GM12878 (cell line): Measurements from ENCODE around the gene LRP5. TPM values are rescaled to one million over a fixed set of nuclear protein-coding genes. Genes with fewer than 3 reads are reported as not detected.

Source experiments
- ATAC-seq: fragments of 200-7000 bp; cut with Tn5 transposase; 3 replicates; pipeline ENCODE4 v1.9.1; 2020; ENCODE audit warnings: mild to moderate bottlenecking, moderate library complexity
- BruUV-seq: library from RNA; stranded (reverse); fragments of 400-500 nt; replicated peaks from 2 replicates; lab custom pipeline; 2021; lab: Mats Ljungman, UMichigan
- CTCF ChIA-PET: fragments of 300-600 bp; sonication (Branson Sonifier 250); formaldehyde crosslinking; extraction: SDS; loops from one replicate; lab custom pipeline; 2021; ENCODE audit warnings: inconsistent platforms; lab: Yijun Ruan, JAX
- POLR2A ChIA-PET: fragments of 350-600 bp; formaldehyde crosslinking; extraction: SDS; loops from one replicate; lab custom pipeline; 2021; ENCODE audit warnings: inconsistent platforms; lab: Charles Lee
- RAD21 ChIA-PET: fragments of 300-600 bp; sonication (Branson Sonifier 250); formaldehyde crosslinking; loops from one replicate; lab custom pipeline; 2023; ENCODE audit warnings: antibody characterized with exemption; ENCODE audit not compliant: unreplicated experiment; lab: Charles Lee
- SMC1A ChIA-PET: fragments of 300-600 bp; sonication (Branson Sonifier 250); formaldehyde crosslinking; loops from one replicate; lab custom pipeline; 2023; ENCODE audit not compliant: unreplicated experiment, uncharacterized antibody; lab: Charles Lee
- DNase-seq: peaks from one replicate; pipeline ENCODE4 v3.0.0-alpha.2; 2011; ENCODE audit warnings: low read depth, low spot score
- FAIRE-seq: peaks from 3 replicates; lab custom pipeline; 2011; peaks lifted over from hg19 to GRCh38; lab: Jason Lieb, UNC
- H2AFZ ChIP-seq: 2 replicates; pipeline ENCODE4 v1.6.0; 2011; ENCODE audit warnings: low read depth, low read length, control low read depth; ENCODE audit not compliant: control insufficient read depth
- H3K27ac ChIP-seq: 2 replicates; pipeline ENCODE4 v1.5.1; 2011; ENCODE audit warnings: control low read depth; ENCODE audit not compliant: control insufficient read depth, insufficient read depth
- H3K27me3 ChIP-seq, 2 experiments: replicated peaks in 1 of 2; 2 replicates each; pipeline versions ENCODE4 v1.6.0 to v1.6.1; 2011; ENCODE audit warnings: low read length in 1 of 2; ENCODE audit not compliant: control insufficient read depth in 2 of 2, insufficient read depth in 2 of 2
- H3K36me3 ChIP-seq, 2 experiments: 2 replicates each; pipeline ENCODE4 v1.5.1; 2011; ENCODE audit warnings: low read length in 1 of 2; ENCODE audit not compliant: control insufficient read depth in 2 of 2, insufficient read depth in 2 of 2
- H3K4me1 ChIP-seq: 2 replicates; pipeline ENCODE4 v1.6.1; 2011; ENCODE audit warnings: mild to moderate bottlenecking, low read length, moderate library complexity, mixed read lengths; ENCODE audit not compliant: control insufficient read depth, insufficient read depth
- H3K4me2 ChIP-seq: 2 replicates; pipeline ENCODE4 v1.6.0; 2011; ENCODE audit warnings: control low read depth; ENCODE audit not compliant: control insufficient read depth, insufficient read depth
- H3K4me3 ChIP-seq: fragments of 200-600 bp; sonication (generic); 2 replicates; pipeline ENCODE4 v1.5.1; 2016
- H3K79me2 ChIP-seq: 2 replicates; pipeline ENCODE4 v1.6.0; 2011; ENCODE audit warnings: low read length; ENCODE audit not compliant: control insufficient read depth, insufficient read depth
- H3K9ac ChIP-seq: 2 replicates; pipeline ENCODE4 v1.8.0; 2011; ENCODE audit warnings: low read length, control low read depth, mixed read lengths; ENCODE audit not compliant: control insufficient read depth, insufficient read depth
- H3K9me3 ChIP-seq: replicated peaks from 3 replicates; pipeline ENCODE4 v1.5.1; 2011; ENCODE audit warnings: mild to moderate bottlenecking, low read length; ENCODE audit not compliant: control insufficient read depth, insufficient read depth
- H4K20me1 ChIP-seq: 2 replicates; pipeline ENCODE4 v1.6.0; 2011; ENCODE audit not compliant: control insufficient read depth, insufficient read depth
- ATF2 ChIP-seq: IDR thresholded peaks from 2 replicates; pipeline ENCODE4 v1.6.1; 2012; ENCODE audit warnings: low read length, inconsistent platforms
- BHLHE40 ChIP-seq, 2 experiments: fragments of 450-650 bp in 1 of 2; IDR thresholded peaks; 2 replicates each; pipeline ENCODE4 v1.6.1; 2011 to 2017; ENCODE audit warnings: low read depth in 2 of 2, borderline replicate concordance in 1 of 2, improper control_type of control experiment in 1 of 2, low read length in 1 of 2, mild to moderate bottlenecking in 1 of 2
- E2F8 ChIP-seq: fragments of 450-650 bp; IDR thresholded peaks from 2 replicates; pipeline ENCODE4 v1.6.1; 2018; ENCODE audit warnings: mild to moderate bottlenecking, low read depth, moderate library complexity; ENCODE audit not compliant: partially characterized antibody
- EED ChIP-seq: sonication (generic); IDR thresholded peaks from 2 replicates; pipeline ENCODE4 v1.6.1; 2016; ENCODE audit warnings: antibody characterized with exemption, low read depth
- ESRRA ChIP-seq: IDR thresholded peaks from 2 replicates; pipeline ENCODE4 v1.6.1; 2012; ENCODE audit warnings: mild to moderate bottlenecking, low read length, improper control_type of control experiment
- GABPA ChIP-seq: IDR thresholded peaks from 2 replicates; pipeline ENCODE4 v1.6.1; 2014; ENCODE audit warnings: antibody characterized with exemption, low read depth, mild to moderate bottlenecking, inconsistent platforms
- GATAD2B ChIP-seq: fragments of 450-650 bp; conservative IDR thresholded peaks from 2 replicates; pipeline ENCODE4 v1.6.1; 2017; ENCODE audit warnings: low read depth, mild to moderate bottlenecking, moderate library complexity
- HDGF ChIP-seq: fragments of 450-650 bp; IDR thresholded peaks from 2 replicates; pipeline ENCODE4 v1.6.1; 2016; ENCODE audit warnings: antibody characterized with exemption
- JUNB ChIP-seq: IDR thresholded peaks from 2 replicates; pipeline ENCODE4 v1.6.1; 2016; ENCODE audit warnings: antibody characterized with exemption, mild to moderate bottlenecking
- MXI1 ChIP-seq: fragments of 150-350 bp; IDR thresholded peaks from 2 replicates; pipeline ENCODE4 v1.6.1; 2011; ENCODE audit warnings: low read depth, mild to moderate bottlenecking, inconsistent platforms, low read length, improper control_type of control experiment
- MYB ChIP-seq: fragments of 150-350 bp; IDR thresholded peaks from 2 replicates; pipeline ENCODE4 v1.6.1; 2014; ENCODE audit warnings: mild to moderate bottlenecking, low read depth, low read length, borderline replicate concordance
- PML ChIP-seq: IDR thresholded peaks from 2 replicates; pipeline ENCODE4 v1.6.1; 2012; ENCODE audit warnings: low read length, inconsistent platforms
- SIN3A ChIP-seq: IDR thresholded peaks from 2 replicates; pipeline ENCODE4 v1.6.1; 2012; ENCODE audit warnings: low read depth, low read length, improper control_type of control experiment
- SMARCA5 ChIP-seq: fragments of 450-650 bp; IDR thresholded peaks from 2 replicates; pipeline ENCODE4 v1.6.1; 2017; ENCODE audit warnings: mild to moderate bottlenecking
- SMC3 ChIP-seq: IDR thresholded peaks from 2 replicates; pipeline ENCODE4 v1.6.1; 2011; ENCODE audit warnings: low read length, improper control_type of control experiment, borderline replicate concordance
- STAT3 ChIP-seq: IDR thresholded peaks from 2 replicates; pipeline ENCODE4 v1.6.1; 2011; ENCODE audit warnings: low read depth, low read length, improper control_type of control experiment
- ZBED1 ChIP-seq: IDR thresholded peaks from 2 replicates; pipeline ENCODE4 v1.6.1; 2016; ENCODE audit warnings: borderline replicate concordance
- ZNF217 ChIP-seq: fragments of 450-650 bp; IDR thresholded peaks from 2 replicates; pipeline ENCODE4 v1.6.1; 2017; ENCODE audit warnings: antibody characterized with exemption, mild to moderate bottlenecking
- ZNF622 ChIP-seq: fragments of 450-650 bp; IDR thresholded peaks from 2 replicates; pipeline ENCODE4 v1.6.1; 2017; ENCODE audit warnings: mild to moderate bottlenecking, inconsistent platforms
- WGBS: methylation state at CpG from one replicate; pipeline ENCODE4 v1.1.6; 2016; ENCODE audit warnings: low lambda C conversion rate; ENCODE audit not compliant: insufficient replicate concordance, insufficient coverage; ENCODE audit errors: missing lambda C conversion rate; 5-methylcytosine and 5-hydroxymethylcytosine counted together
- in situ Hi-C: fragments of 300-500 bp; cut with MboI; formaldehyde crosslinking; loops from 9 replicates; pipeline ENCODE4 v1.14.3; 2018; ENCODE audit warnings: mixed read lengths
- intact Hi-C: fragments of 100-400 bp; cut with micrococcal nuclease; formaldehyde crosslinking; loops from one replicate; pipeline ENCODE4 v1.14.2; 2022; ENCODE audit not compliant: unreplicated experiment
- polyA plus RNA-seq, 11 experiments: library from polyadenylated mRNA; depleted of rRNA in 4 of 11; unstranded in 6 of 11; stranded (reverse) in 5 of 11; fragments of >200 nt; fragmentation: Nextera tagmentation in 4 of 11; fragmentation: Illumina TruSeq in 1 of 11; extraction: Ambion mirVana in 4 of 11; extraction: Trizol in 1 of 11; gene quantifications; 1 replicate in 1 of 11; 2 replicates in 10 of 11; pipeline versions ENCODE4 v1.2.1 to v1.2.3, GENCODE V29; 2011 to 2016; ENCODE audit warnings: inconsistent platforms in 2 of 11, missing spikeins in 2 of 11, low read depth in 1 of 11
- total RNA-seq, 4 experiments: library from RNA; depleted of rRNA in 3 of 4; stranded (reverse); fragments of >200 nt in 3 of 4; fragmentation: Illumina TruSeq in 1 of 4; extraction: Trizol in 1 of 4; gene quantifications; 2 replicates each; pipeline versions ENCODE4 v1.2.1 to v1.2.3, GENCODE V29; 2013 to 2021

LRP5 gene
- total and polyA plus RNA-seq, 10 of the 15 experiments (the other 5 are each of a cell fraction or from before 2014, with no cell fraction given), result 0.37 to 34.0 (median 6.6) TPM

GRCh38 chr11:68326334-68327215 is 14.2 kb downstream of the LRP5 start (continued):
- TF ChIP-seq MXI1, result no peak
- TF ChIP-seq EED, result no peak
- TF ChIP-seq GATAD2B, result no peak
- no peak for TF ChIP-seq JUNB
- TF ChIP-seq HDGF, result no peak
- TF ChIP-seq ATF2, result no peak
- no peak for TF ChIP-seq PML
- TF ChIP-seq ZNF217, result no peak
- no peak for TF ChIP-seq SIN3A
- TF ChIP-seq STAT3, result no peak

GRCh38 chr11:68327586-68328370 is 15.4 kb downstream of the LRP5 start:
- in situ Hi-C loops, result no loop called here
- TF ChIP-seq SMC3 (no peak), E2F8 (no peak), PML (no peak), ZBED1 (no peak), GABPA (no peak), MYB (no peak), ZNF622 (no peak), SIN3A (no peak), ESRRA (no peak), SMARCA5 (no peak), BHLHE40 (IDR thresholded peaks at IDR 0.05; ENCODE audit: borderline replicate concordance in 1 of 2, low read depth in 2 of 2, low read length in 1 of 2) (no peak)

More at GRCh38 chr11:68327586-68328370, 15.4 kb downstream of the LRP5 start:
- peaks cover 2% of the 10 kb centered on the region for H4K20me1 ChIP-seq
- peaks cover 8% of the 10 kb centered on the region for H3K4me1 ChIP-seq
- no peak overlapping the region for H2AFZ ChIP-seq
- no peak for ATAC-seq
- intact Hi-C loops, result no loop called here
- H3K4me3 ChIP-seq, result no peak overlapping the region
- ChIA-PET RAD21 (no interaction called here), SMC1A (no interaction called here), CTCF (interaction anchor here (0.9 kb wide), 1 partner anchor 12 kb away, joined by 3 read pairs; no protein-coding TSS in a partner anchor), POLR2A (interaction anchor here (0.5 kb wide), 1 partner anchor 66 kb away, joined by 4 read pairs; no protein-coding TSS in a partner anchor)
- peaks cover 6% of the 10 kb centered on the region for H3K79me2 ChIP-seq
- no peak overlapping the region for H3K27ac ChIP-seq
- no peaks in the 10 kb centered on the region for H3K9me3 ChIP-seq
- H3K36me3 ChIP-seq, result peaks cover 0 to 1% of the 10 kb centered on the region in 2 experiments; a peak in 2 of 4 replicates
- peak overlapping the region; percentile 8; the same call in 1 of the 2 replicates for H3K4me2 ChIP-seq
- 67% methylated on average over 19 of the region's 19 CpGs for WGBS
- H3K27me3 ChIP-seq, result no peaks in the 10 kb centered on the region
- H3K9ac ChIP-seq, result no peak overlapping the region
- BruUV-seq, result no TSS peak
- no peak for FAIRE-seq
- DNase-seq, result no peak
